Kidney epithelial cell (primary cell): Measurements from ENCODE around the gene PXN. TPM values are rescaled to one million over a fixed set of nuclear protein-coding genes. Genes with fewer than 3 reads are reported as not detected.

Experiments
- DNase-seq: peaks from one replicate; pipeline ENCODE4 v3.0.0-alpha.2; 2010; ENCODE audit warnings: low read depth
- H3K27me3 ChIP-seq: 2 replicates; pipeline ENCODE4 v1.6.0; 2011; ENCODE audit warnings: low read length; ENCODE audit not compliant: control insufficient read depth, insufficient read depth
- H3K36me3 ChIP-seq: 2 replicates; pipeline ENCODE4 v1.5.1; 2011; ENCODE audit warnings: low read length; ENCODE audit not compliant: control insufficient read depth, insufficient read depth
- H3K4me3 ChIP-seq: 2 replicates; pipeline ENCODE4 v1.5.1; 2011; ENCODE audit warnings: low read depth, mild to moderate bottlenecking, control low read depth, low read length
- total RNA-seq: library from RNA; depleted of rRNA; stranded (reverse); fragments of >200 nt; gene quantifications from 2 replicates; pipeline ENCODE4 v1.2.3, GENCODE V29; 2015
- TF ChIP-seq, protein P1 (sequence below): IDR thresholded peaks from 2 replicates; pipeline ENCODE4 v1.5.1; 2011; ENCODE audit warnings: mild to moderate bottlenecking, moderate library complexity, low read length, control low read depth, inconsistent platforms; ENCODE audit not compliant: insufficient read depth, poor library complexity, severe bottlenecking

PXN gene
- total RNA-seq, 1 donor from 2014 or later, result 88.1 TPM

GRCh38 chr12:120278137-120279069 is 12.9 kb upstream of the PXN start:
- TF ChIP-seq, protein P1, sequence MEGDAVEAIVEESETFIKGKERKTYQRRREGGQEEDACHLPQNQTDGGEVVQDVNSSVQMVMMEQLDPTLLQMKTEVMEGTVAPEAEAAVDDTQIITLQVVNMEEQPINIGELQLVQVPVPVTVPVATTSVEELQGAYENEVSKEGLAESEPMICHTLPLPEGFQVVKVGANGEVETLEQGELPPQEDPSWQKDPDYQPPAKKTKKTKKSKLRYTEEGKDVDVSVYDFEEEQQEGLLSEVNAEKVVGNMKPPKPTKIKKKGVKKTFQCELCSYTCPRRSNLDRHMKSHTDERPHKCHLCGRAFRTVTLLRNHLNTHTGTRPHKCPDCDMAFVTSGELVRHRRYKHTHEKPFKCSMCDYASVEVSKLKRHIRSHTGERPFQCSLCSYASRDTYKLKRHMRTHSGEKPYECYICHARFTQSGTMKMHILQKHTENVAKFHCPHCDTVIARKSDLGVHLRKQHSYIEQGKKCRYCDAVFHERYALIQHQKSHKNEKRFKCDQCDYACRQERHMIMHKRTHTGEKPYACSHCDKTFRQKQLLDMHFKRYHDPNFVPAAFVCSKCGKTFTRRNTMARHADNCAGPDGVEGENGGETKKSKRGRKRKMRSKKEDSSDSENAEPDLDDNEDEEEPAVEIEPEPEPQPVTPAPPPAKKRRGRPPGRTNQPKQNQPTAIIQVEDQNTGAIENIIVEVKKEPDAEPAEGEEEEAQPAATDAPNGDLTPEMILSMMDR, result no peak
- Histone ChIP-seq H3K4me3 (no peak overlapping the region), H3K27me3 (no peaks in the 10 kb centered on the region), H3K36me3 (no peaks in the 10 kb centered on the region)
- no peak for DNase-seq

- TF ChIP-seq, protein P1, result no peak
- DNase-seq, result no peak
Measured at GRCh38 chr12:120276734-120277133, 11.2 kb upstream of the PXN start.

DNA sequence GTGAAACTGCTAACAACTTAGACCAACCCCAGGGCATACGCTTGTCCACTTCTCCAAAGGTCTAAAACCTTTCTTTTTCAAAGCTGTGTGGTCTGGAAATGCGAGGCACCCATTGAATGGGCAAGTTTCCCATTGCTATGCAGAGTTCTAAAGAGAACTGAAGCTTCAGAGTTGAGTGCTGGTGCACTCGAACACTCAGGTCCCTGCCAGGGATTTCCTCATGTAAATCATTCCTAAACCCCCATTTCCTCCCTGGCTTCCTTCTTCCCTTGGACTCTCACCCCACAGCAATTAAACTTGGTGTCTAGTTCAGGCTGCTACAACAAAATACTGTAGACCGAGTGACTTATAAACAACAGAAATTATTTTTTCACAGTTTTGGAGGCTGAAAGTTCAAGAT is 2.2 kb upstream of the PXN start:
- H3K4me3 ChIP-seq, result no peak overlapping the region
- H3K36me3 ChIP-seq, result no peaks in the 10 kb centered on the region
- H3K27me3 ChIP-seq, result no peaks in the 10 kb centered on the region
- TF ChIP-seq, protein P1, result no peak
- no peak for DNase-seq

More at GRCh38 chr12:120276734-120277133, 11.2 kb upstream of the PXN start:
- H3K4me3 ChIP-seq, result no peak overlapping the region
- H3K36me3 ChIP-seq, result no peaks in the 10 kb centered on the region
- no peaks in the 10 kb centered on the region for H3K27me3 ChIP-seq

- DNase-seq, result no peak
- no peaks in the 10 kb centered on the region for H3K36me3 ChIP-seq
- H3K4me3 ChIP-seq, result no peak overlapping the region
- H3K27me3 ChIP-seq, result no peaks in the 10 kb centered on the region
- TF ChIP-seq, protein P1, result no peak
Measured at GRCh38 chr12:120266180-120266870, 795 bp upstream of the PXN start.

DNA sequence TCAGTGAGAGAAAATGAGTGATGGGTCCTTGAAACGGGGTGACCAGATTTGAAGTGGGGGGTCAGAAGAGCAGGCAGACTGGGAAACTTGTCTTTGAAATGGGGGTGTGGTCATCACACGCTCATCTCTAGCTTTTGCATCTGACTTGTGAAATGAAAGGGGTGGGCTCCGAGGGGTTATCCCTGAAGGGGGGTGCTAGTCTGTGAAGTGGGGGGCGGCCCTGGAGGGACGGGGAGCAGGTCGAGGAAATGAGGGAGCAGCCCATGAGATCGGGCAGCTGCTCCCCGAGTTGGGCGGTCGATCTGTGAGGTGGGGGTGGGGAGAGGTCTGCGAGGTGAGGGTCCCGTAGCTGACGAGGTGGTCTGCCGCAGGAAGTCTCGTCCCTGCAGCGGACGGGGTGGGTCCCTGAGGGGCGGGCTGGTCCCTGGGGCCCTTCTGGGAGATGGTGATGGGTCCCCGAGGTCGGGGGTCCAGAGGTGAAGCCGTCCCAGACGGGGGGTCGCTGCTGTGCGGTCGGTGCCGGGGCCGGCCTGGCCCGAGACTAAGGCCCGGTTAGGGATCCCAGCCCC is 542 bp downstream of the PXN start:
- DNase-seq, result no peak
- Histone ChIP-seq H3K27me3 (no peaks in the 10 kb centered on the region), H3K4me3 (peak overlapping the region; percentile 92), H3K36me3 (no peaks in the 10 kb centered on the region)
- TF ChIP-seq, protein P1, result no peak
